Lower leg skin (tissue), 4 donors: ENCODE results near the gene FLNB. TPM values are rescaled to one million over a fixed set of nuclear protein-coding genes. Genes with fewer than 3 reads are reported as not detected.
"Not testable (repeated sequence)": the region's sequence is repeated elsewhere in the genome, so short reads cannot be mapped to it uniquely, and the experiment has no call there.

Source experiments
- DNase-seq, 2 donors: peaks; one replicate each; pipeline ENCODE4 v3.0.0-alpha.2; 2019; ENCODE audit warnings: low spot score in 2 of 2
- H3K4me3 ChIP-seq: fragments of 200-600 bp; sonication (generic); 2 replicates; pipeline ENCODE4 v1.5.1; 2017; ENCODE audit warnings: mild to moderate bottlenecking, low read depth; ENCODE audit not compliant: poor library complexity, severe bottlenecking
- CTCF ChIP-seq, 3 donors: fragments of 450-650 bp; IDR thresholded peaks; one replicate each; pipeline ENCODE4 v1.5.1; 2016; ENCODE audit warnings: antibody characterized with exemption in 3 of 3, mild to moderate bottlenecking in 3 of 3, moderate library complexity in 2 of 3
- POLR2A ChIP-seq, 2 donors: fragments of 450-650 bp; IDR thresholded peaks; one replicate each; pipeline ENCODE4 v1.6.1; 2016 to 2017; ENCODE audit warnings: antibody characterized with exemption in 2 of 2, mild to moderate bottlenecking in 1 of 2, moderate library complexity in 1 of 2
- WGBS, 2 donors: methylation state at CpG; one replicate each; pipeline ENCODE4 v1.1.5; 2018; 5-methylcytosine and 5-hydroxymethylcytosine counted together
- intact Hi-C: fragments of 100-400 bp; cut with DNase I; formaldehyde crosslinking; loops from one replicate; pipeline ENCODE4 v1.15.0; 2023; ENCODE audit warnings: low total_unique reads
- total RNA-seq, 4 donors: library from RNA; depleted of rRNA; stranded (reverse); fragments of >200 nt; gene quantifications; one replicate each; pipeline ENCODE4 v1.1.0, GENCODE V29; 2016

The FLNB gene
- total RNA-seq, 4 donors from 2014 or later: 108 to 155 (median 128) TPM

- DNase-seq: peak; percentile 81 to 94
- TF ChIP-seq POLR2A (IDR thresholded peaks at IDR 0.05): no peak
- TF ChIP-seq CTCF (IDR thresholded peaks at IDR 0.05): no peak
- intact Hi-C loops: no loop called here
- H3K4me3 ChIP-seq: no peak overlapping the region
- whole genome bisulfite sequencing, 2 donors: 1 to 11% methylated on average over 5 of the region's 5 CpGs
Measured at GRCh38 chr3:57983734-57984518, 24.3 kb upstream of the FLNB start.

- no peak for TF ChIP-seq CTCF (IDR thresholded peaks at IDR 0.05)
- TF ChIP-seq POLR2A (IDR thresholded peaks at IDR 0.05): no peak
- no peak for DNase-seq
- no peak overlapping the region for H3K4me3 ChIP-seq
- WGBS, 2 donors: 86 to 89% methylated on average over 9 of the region's 9 CpGs
- intact Hi-C loops: no loop called here
Measured at GRCh38 chr3:57985176-57985983, 22.8 kb upstream of the FLNB start.

GRCh38 chr3:57985984-57986246 lies 22.3 kb upstream of the FLNB start:
- TF ChIP-seq POLR2A (IDR thresholded peaks at IDR 0.05) (no peak), CTCF (IDR thresholded peaks at IDR 0.05) (no peak)
- H3K4me3 ChIP-seq: no peak overlapping the region
- intact Hi-C loops: no loop called here
- DNase-seq: no peak
- WGBS, 2 donors: 97 to 100% methylated on average over 2 of the region's 2 CpGs

DNA sequence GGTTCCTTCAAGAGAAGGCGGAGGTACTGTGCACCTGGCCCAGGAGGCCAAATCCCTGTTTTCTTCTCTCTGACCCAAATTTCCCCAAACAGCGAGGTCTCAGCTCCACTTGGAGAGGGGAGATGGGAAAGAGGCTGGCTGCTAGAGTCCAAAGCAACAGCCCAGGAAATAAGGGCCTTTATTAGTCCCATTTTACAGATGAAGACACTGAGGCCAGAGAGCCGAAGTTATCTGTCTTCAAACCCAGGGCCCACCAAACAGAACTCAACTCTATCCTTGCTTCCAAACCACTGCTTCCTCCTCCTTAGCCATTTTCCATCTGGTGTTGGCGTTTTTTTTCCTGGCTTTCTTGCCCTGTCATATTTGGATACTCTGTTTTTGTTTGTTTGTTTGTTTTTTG lies 22.0 kb upstream of the FLNB start:
- H3K4me3 ChIP-seq: no peak overlapping the region
- intact Hi-C loops: no loop called here
- no peak for TF ChIP-seq POLR2A (IDR thresholded peaks at IDR 0.05)
- DNase-seq: no peak
- 94 to 95% methylated on average over 4 of the region's 4 CpGs for WGBS, 2 donors

GRCh38 chr3:57989198-57989597 lies 19.0 kb upstream of the FLNB start:
- WGBS, 2 donors: 74 to 82% methylated on average over 8 of the region's 8 CpGs
- intact Hi-C loops, H3K4me3 ChIP-seq: not testable (repeated sequence)

DNA sequence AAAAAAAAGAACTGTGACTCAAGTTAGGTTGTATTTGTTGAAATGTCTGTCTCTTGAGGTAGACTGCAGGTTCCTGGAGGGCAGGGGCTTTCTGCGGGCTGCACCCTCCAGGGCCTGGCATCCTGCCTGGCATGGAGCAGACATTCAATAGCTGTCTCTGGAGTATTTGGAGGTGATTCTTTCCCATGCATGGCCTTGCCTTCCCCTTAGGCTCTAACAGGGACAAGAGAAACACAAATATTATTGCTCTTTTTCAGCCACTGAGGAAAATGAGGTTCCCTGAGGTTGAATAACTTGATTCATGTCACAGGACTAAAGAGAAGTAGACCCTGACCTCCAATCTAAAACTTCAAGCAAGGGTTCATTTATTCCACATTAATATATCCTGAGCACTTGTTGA lies 18.6 kb upstream of the FLNB start:
- no peak overlapping the region for H3K4me3 ChIP-seq
- intact Hi-C loops: no loop called here
- DNase-seq: no peak
- no peak for TF ChIP-seq POLR2A (IDR thresholded peaks at IDR 0.05)
- no peak for TF ChIP-seq CTCF (IDR thresholded peaks at IDR 0.05)
- 67 to 81% methylated on average over 1 of the region's 1 CpG for WGBS, 2 donors

More at GRCh38 chr3:57989198-57989597, 19.0 kb upstream of the FLNB start:
- not testable (repeated sequence) for DNase-seq
